ENCODE data around the gene CD47.

GRCh38 chr3:107997671-107998070 lies 93.2 kb downstream of the CD47 start:
- TF ChIP-seq CTCF (conservative IDR thresholded peaks at IDR 0.05; ENCODE audit: low read depth, low read length) (no peak), ELK1 (IDR thresholded peaks at IDR 0.05; ENCODE audit: borderline replicate concordance, low read depth, low read length) (no peak), RFX5 (IDR thresholded peaks at IDR 0.05; ENCODE audit: low read depth, low read length) (no peak), MAZ (IDR thresholded peaks at IDR 0.05; ENCODE audit: borderline replicate concordance, low read depth, low read length) (no peak)

All from IMR-90 (cell line).